LHCN-M2 (cell line): ENCODE measurements around the gene EPHB3. TPM values are rescaled to one million over a fixed set of nuclear protein-coding genes. Genes with fewer than 3 reads are reported as not detected.
A peak's percentile ranks its signal among the peaks of the same experiment; 100 is the strongest.

Source experiments
- DNase-seq: peaks from one replicate; pipeline ENCODE4 v3.0.0-alpha.2; 2012; ENCODE audit warnings: low read depth
- total RNA-seq: library from RNA; depleted of rRNA; stranded (reverse); fragments of >200 nt; gene quantifications from 2 replicates; pipeline ENCODE4 v1.2.3, GENCODE V29; 2014

EPHB3 gene
- total RNA-seq, 1 experiment from 2014 or later = 4.2 TPM

GRCh38 chr3:184579513-184579912, 17.9 kb downstream of the EPHB3 start:
- no peak for DNase-seq

- no peak for DNase-seq
Observed at GRCh38 chr3:184580376-184580775, 18.8 kb downstream of the EPHB3 start.

GRCh38 chr3:184581331-184581855, 19.8 kb downstream of the EPHB3 start:
- DNase-seq = no peak

- peak; percentile 86 for DNase-seq
Observed at GRCh38 chr3:184582646-184583577, 21.3 kb downstream of the EPHB3 start.

- no peak for DNase-seq
Observed at GRCh38 chr3:184583578-184584451, 22.2 kb downstream of the EPHB3 start.

GRCh38 chr3:184584464-184584891, 22.9 kb downstream of the EPHB3 start:
- DNase-seq = no peak

GRCh38 chr3:184585545-184585944, 24.0 kb downstream of the EPHB3 start:
- no peak for DNase-seq

GRCh38 chr3:184586851-184587250, 25.3 kb downstream of the EPHB3 start:
- DNase-seq = no peak

- DNase-seq = no peak
Observed at GRCh38 chr3:184588776-184589175, 27.2 kb downstream of the EPHB3 start.

GRCh38 chr3:184590795-184591194, 29.2 kb downstream of the EPHB3 start:
- DNase-seq = no peak

GRCh38 chr3:184591789-184592188, 30.2 kb downstream of the EPHB3 start:
- DNase-seq = no peak

GRCh38 chr3:184592371-184593219, 31.0 kb downstream of the EPHB3 start:
- DNase-seq = no peak

GRCh38 chr3:184593220-184593927, 31.8 kb downstream of the EPHB3 start:
- peak; percentile 21 for DNase-seq

GRCh38 chr3:184593928-184594303, 32.3 kb downstream of the EPHB3 start:
- no peak for DNase-seq

GRCh38 chr3:184594371-184595001, 32.9 kb downstream of the EPHB3 start:
- no peak for DNase-seq

- no peak for DNase-seq
Observed at GRCh38 chr3:184595726-184596125, 34.1 kb downstream of the EPHB3 start.

- DNase-seq = no peak
Observed at GRCh38 chr3:184596233-184596632, 34.6 kb downstream of the EPHB3 start.

- DNase-seq = no peak
Observed at GRCh38 chr3:184596886-184597575, 35.4 kb downstream of the EPHB3 start.

- no peak for DNase-seq
Observed at GRCh38 chr3:184597829-184598573, 36.4 kb downstream of the EPHB3 start.
